GM23248 (cell line): Measurements from ENCODE around the gene USP48. TPM values are rescaled to one million over a fixed set of nuclear protein-coding genes. Genes with fewer than 3 reads are reported as not detected.

ENCODE experiments used
- DNase-seq: peaks from one replicate; pipeline ENCODE4 v3.0.0-alpha.2; 2015
- H2AFZ ChIP-seq: fragments of 200-600 bp; sonication (generic); 2 replicates; pipeline ENCODE4 v1.6.1; 2016; ENCODE audit warnings: antibody characterized with exemption
- H3F3A ChIP-seq: fragments of 200-600 bp; sonication (generic); 2 replicates; pipeline ENCODE4 v1.6.1; 2016; ENCODE audit warnings: mild to moderate bottlenecking, antibody characterized with exemption, mixed run types; ENCODE audit not compliant: insufficient read depth
- H3K27ac ChIP-seq: fragments of 200-600 bp; sonication (generic); 2 replicates; pipeline ENCODE4 v1.5.1; 2016; ENCODE audit warnings: mild to moderate bottlenecking
- H3K27me3 ChIP-seq: fragments of 200-600 bp; sonication (generic); replicated peaks from 2 replicates; pipeline ENCODE4 v1.6.1; 2016; ENCODE audit warnings: mild to moderate bottlenecking; ENCODE audit not compliant: insufficient read depth
- H3K36me3 ChIP-seq: fragments of 200-600 bp; sonication (generic); 2 replicates; pipeline ENCODE4 v1.6.1; 2016; ENCODE audit warnings: low read depth, mild to moderate bottlenecking
- H3K4me1 ChIP-seq: fragments of 200-600 bp; sonication (generic); 2 replicates; pipeline ENCODE4 v1.6.1; 2016; ENCODE audit warnings: mild to moderate bottlenecking; ENCODE audit not compliant: insufficient read depth
- H3K4me2 ChIP-seq: fragments of 200-600 bp; sonication (generic); one replicate; pipeline ENCODE4 v1.6.1; 2016; ENCODE audit warnings: mild to moderate bottlenecking; ENCODE audit not compliant: unreplicated experiment
- H3K4me3 ChIP-seq: fragments of 200-600 bp; sonication (generic); 2 replicates; pipeline ENCODE4 v1.5.1; 2016; ENCODE audit warnings: mild to moderate bottlenecking
- H3K79me2 ChIP-seq: fragments of 200-600 bp; sonication (generic); 2 replicates; pipeline ENCODE4 v1.6.1; 2016; ENCODE audit warnings: mild to moderate bottlenecking; ENCODE audit not compliant: insufficient read depth
- H3K9ac ChIP-seq: fragments of 200-600 bp; sonication (generic); 2 replicates; pipeline ENCODE4 v1.6.1; 2016; ENCODE audit warnings: mild to moderate bottlenecking
- H3K9me2 ChIP-seq: fragments of 200-600 bp; sonication (generic); 2 replicates; pipeline ENCODE4 v1.6.1; 2016; ENCODE audit warnings: mixed run types, mild to moderate bottlenecking, moderate library complexity; ENCODE audit not compliant: insufficient read depth
- H3K9me3 ChIP-seq: fragments of 200-600 bp; sonication (generic); one replicate; pipeline ENCODE4 v1.6.1; 2017; ENCODE audit warnings: low read depth
- H4K20me1 ChIP-seq: fragments of 200-600 bp; sonication (generic); 2 replicates; pipeline ENCODE4 v1.6.0; 2016; ENCODE audit not compliant: insufficient read depth
- EZH2 ChIP-seq: fragments of 200-600 bp; sonication (generic); IDR thresholded peaks from 2 replicates; pipeline ENCODE4 v1.6.1; 2018; ENCODE audit warnings: antibody characterized with exemption, mild to moderate bottlenecking; ENCODE audit not compliant: insufficient read depth, poor library complexity, severe bottlenecking
- EZH2phosphoT487 ChIP-seq: fragments of 200-600 bp; sonication (generic); IDR thresholded peaks from 2 replicates; pipeline ENCODE4 v1.6.1; 2018; ENCODE audit warnings: antibody characterized with exemption, moderate library complexity, mild to moderate bottlenecking, low read depth; ENCODE audit not compliant: insufficient read depth
- WGBS, 2 experiments: methylation state at CpG; one replicate each; pipeline ENCODE4 v1.1.6; 2015 to 2017; ENCODE audit warnings: low lambda C conversion rate in 2 of 2, low coverage in 1 of 2; ENCODE audit errors: missing lambda C conversion rate in 2 of 2; 5-methylcytosine and 5-hydroxymethylcytosine counted together
- in situ Hi-C: fragments of 300-500 bp; cut with MboI; formaldehyde crosslinking; loops from 2 replicates; pipeline ENCODE4 v1.15.0; 2020
- polyA plus RNA-seq: library from polyadenylated mRNA; unstranded; fragments of >200 nt; fragmentation: Nextera tagmentation; extraction: Ambion mirVana; gene quantifications from 2 replicates; pipeline ENCODE4 v1.2.1, GENCODE V29; 2016
- total RNA-seq: library from RNA; depleted of rRNA; stranded (reverse); fragments of >200 nt; shearing (Covaris generic); gene quantifications from 2 replicates; pipeline ENCODE4 v1.2.3, GENCODE V29; 2014

Gene USP48
- total and polyA plus RNA-seq, 2 experiments from 2014 or later: 34.3 to 60.4 TPM

GRCh38 chr1:21657456-21658190 lies 125.3 kb downstream of the USP48 start:
- Histone ChIP-seq H3K27me3 (peaks cover 7% of the 10 kb centered on the region), H4K20me1 (no peaks in the 10 kb centered on the region), H3F3A (no peaks in the 10 kb centered on the region), H3K27ac (no peak overlapping the region), H3K9ac (no peak overlapping the region), H3K9me3 (no peaks in the 10 kb centered on the region), H3K4me2 (no peak overlapping the region), H3K79me2 (no peaks in the 10 kb centered on the region), H2AFZ (no peak overlapping the region), H3K4me1 (no peaks in the 10 kb centered on the region), H3K4me3 (no peak overlapping the region), H3K36me3 (no peaks in the 10 kb centered on the region), H3K9me2 (no peaks in the 10 kb centered on the region)
- no peak for DNase-seq
- WGBS, 2 experiments: 47 to 51% methylated on average over 10 of the region's 10 CpGs
- in situ Hi-C loops: loop anchor here (10.0 kb wide), 1 partner anchor 283 kb away; no protein-coding TSS in a partner anchor
- TF ChIP-seq EZH2: no peak
- TF ChIP-seq EZH2phosphoT487: no peak

- no peaks in the 10 kb centered on the region for H3K4me1 ChIP-seq
- TF ChIP-seq EZH2phosphoT487: no peak
- no peak for TF ChIP-seq EZH2
- no peaks in the 10 kb centered on the region for H3F3A ChIP-seq
- H3K27me3 ChIP-seq: peaks cover 18% of the 10 kb centered on the region
- peak; percentile 54 for DNase-seq
- H3K9me2 ChIP-seq: no peaks in the 10 kb centered on the region
- H3K9ac ChIP-seq: no peak overlapping the region
- H3K27ac ChIP-seq: no peak overlapping the region
- WGBS, 2 experiments: 48 to 69% methylated on average over 4 of the region's 4 CpGs
- no peak overlapping the region for H3K4me2 ChIP-seq
- H3K79me2 ChIP-seq: no peaks in the 10 kb centered on the region
- H3K4me3 ChIP-seq: no peak overlapping the region
- no peaks in the 10 kb centered on the region for H4K20me1 ChIP-seq
- H2AFZ ChIP-seq: no peak overlapping the region
- H3K36me3 ChIP-seq: no peaks in the 10 kb centered on the region
- H3K9me3 ChIP-seq: no peaks in the 10 kb centered on the region
- in situ Hi-C loops: loop anchor here (10.0 kb wide), 1 partner anchor 281 kb away; no protein-coding TSS in a partner anchor
Measured at GRCh38 chr1:21655748-21656147, 127.2 kb downstream of the USP48 start.

DNA sequence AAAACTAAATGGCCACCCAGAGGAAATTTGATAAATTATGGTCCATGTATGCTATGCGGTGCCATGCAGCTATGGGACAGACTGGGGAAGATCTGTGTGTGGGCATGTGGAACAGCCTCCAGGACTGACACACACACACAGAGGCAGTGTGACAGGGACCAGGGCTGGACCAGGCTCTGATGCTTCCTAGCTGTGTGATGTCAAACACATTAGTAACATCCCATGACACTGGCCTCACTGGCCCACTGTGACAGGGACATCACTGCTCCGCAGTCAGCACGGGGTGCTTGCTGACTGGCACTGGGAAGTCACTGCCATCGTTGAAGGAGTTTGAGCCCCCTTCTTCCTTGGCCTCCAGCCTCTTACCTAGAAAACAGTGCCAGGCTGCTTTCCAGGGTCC lies 127.7 kb downstream of the USP48 start:
- Histone ChIP-seq H3K4me1 (no peaks in the 10 kb centered on the region), H3K9me2 (no peaks in the 10 kb centered on the region), H3F3A (no peaks in the 10 kb centered on the region), H3K9ac (no peak overlapping the region), H3K79me2 (no peaks in the 10 kb centered on the region), H3K27ac (no peak overlapping the region), H3K27me3 (peaks cover 19% of the 10 kb centered on the region), H3K4me3 (no peak overlapping the region), H2AFZ (no peak overlapping the region), H4K20me1 (no peaks in the 10 kb centered on the region), H3K4me2 (no peak overlapping the region), H3K9me3 (no peaks in the 10 kb centered on the region), H3K36me3 (no peaks in the 10 kb centered on the region)
- no peak for DNase-seq
- WGBS, 2 experiments: 58% methylated on average over 4 of the region's 4 CpGs
- in situ Hi-C loops: loop anchor here (10.0 kb wide), 1 partner anchor 280 kb away; no protein-coding TSS in a partner anchor
- no peak for TF ChIP-seq EZH2phosphoT487
- TF ChIP-seq EZH2: no peak

GRCh38 chr1:21654209-21654608 lies 128.7 kb downstream of the USP48 start:
- H3K4me2 ChIP-seq: no peak overlapping the region
- H3K9ac ChIP-seq: no peak overlapping the region
- no peaks in the 10 kb centered on the region for H3K9me3 ChIP-seq
- no peaks in the 10 kb centered on the region for H3K36me3 ChIP-seq
- no peaks in the 10 kb centered on the region for H3K9me2 ChIP-seq
- in situ Hi-C loops: loop anchor here (10.0 kb wide), 1 partner anchor 279 kb away; no protein-coding TSS in a partner anchor
- no peaks in the 10 kb centered on the region for H3K79me2 ChIP-seq
- no peaks in the 10 kb centered on the region for H4K20me1 ChIP-seq
- TF ChIP-seq EZH2 (no peak), EZH2phosphoT487 (no peak)
- no peak overlapping the region for H3K27ac ChIP-seq
- H3K27me3 ChIP-seq: peaks cover 12% of the 10 kb centered on the region
- no peaks in the 10 kb centered on the region for H3F3A ChIP-seq
- H3K4me1 ChIP-seq: no peaks in the 10 kb centered on the region
- H3K4me3 ChIP-seq: no peak overlapping the region
- no peak for DNase-seq
- H2AFZ ChIP-seq: no peak overlapping the region
- 59 to 72% methylated on average over 6 of the region's 6 CpGs for WGBS, 2 experiments
